ENCODE results near the gene BCHE. TPM values are rescaled to one million over a fixed set of nuclear protein-coding genes. Genes with fewer than 3 reads are reported as not detected.
"Not testable (repeated sequence)": the region's sequence is repeated elsewhere in the genome, so short reads cannot be mapped to it uniquely, and the experiment has no call there.

BCHE gene
- total RNA-seq, 4 donors from 2014 or later = 0.15 to 1.2 (median 0.96) TPM

GRCh38 chr3:165815682-165816081 is 21.5 kb downstream of the BCHE start:
- DNase-seq (no peak), ATAC-seq (no peak)
- Histone ChIP-seq H3K4me3 (no peak overlapping the region), H3K4me1 (no peaks in the 10 kb centered on the region), H3K27ac (no peak overlapping the region), H3K9me3 (no peaks in the 10 kb centered on the region), H3K36me3 (no peaks in the 10 kb centered on the region), H3K27me3 (no peaks in the 10 kb centered on the region)
- no peak for TF ChIP-seq POLR2A (IDR thresholded peaks at IDR 0.05)
- TF ChIP-seq CTCF (IDR thresholded peaks at IDR 0.05 in 4 of 5, conservative IDR thresholded peaks at IDR 0.05 in 1 of 5) = no peak
- in situ Hi-C loops (cut with MboI; ENCODE audit: low sequenced_read_pairs in 4 of 4) (no loop called here), intact Hi-C loops (cut with DNase I; ENCODE audit: low total_unique reads) (no loop called here)

- no peaks in the 10 kb centered on the region for H3K4me1 ChIP-seq
Measured at GRCh38 chr3:165814380-165814779, 22.8 kb downstream of the BCHE start.

DNA sequence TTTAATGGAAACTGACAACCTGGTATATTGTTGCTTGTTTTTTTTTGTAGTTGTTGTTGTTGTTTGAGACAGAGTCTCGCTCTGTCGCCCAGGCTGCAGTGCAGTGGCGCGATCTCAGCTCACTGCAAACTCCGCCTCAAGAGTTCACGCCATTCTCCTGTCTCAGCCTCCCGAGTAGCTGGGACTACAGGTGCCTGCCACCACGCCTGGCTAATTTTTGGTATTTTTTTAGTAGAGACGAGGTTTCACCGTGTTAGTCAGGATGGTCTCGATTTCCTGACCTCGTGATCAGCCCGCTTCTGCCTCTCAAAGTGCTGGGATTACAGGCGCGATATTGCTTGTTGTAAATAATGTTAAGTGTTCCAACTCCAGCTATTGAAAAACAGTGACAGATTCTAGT is 29.3 kb downstream of the BCHE start:
- H3K4me1 ChIP-seq; H3K36me3 ChIP-seq; in situ Hi-C loops (cut with MboI; ENCODE audit: low sequenced_read_pairs in 4 of 4); H3K9me3 ChIP-seq; DNase-seq; H3K27me3 ChIP-seq; H3K4me3 ChIP-seq; ATAC-seq; H3K27ac ChIP-seq; intact Hi-C loops (cut with DNase I; ENCODE audit: low total_unique reads): not testable (repeated sequence)

More at GRCh38 chr3:165814380-165814779, 22.8 kb downstream of the BCHE start:
- in situ Hi-C loops (cut with MboI; ENCODE audit: low sequenced_read_pairs in 4 of 4) = no loop called here
- H3K4me3 ChIP-seq = no peak overlapping the region
- H3K27me3 ChIP-seq = no peaks in the 10 kb centered on the region
- intact Hi-C loops (cut with DNase I; ENCODE audit: low total_unique reads) = no loop called here
- no peak for TF ChIP-seq CTCF (IDR thresholded peaks at IDR 0.05 in 4 of 5, conservative IDR thresholded peaks at IDR 0.05 in 1 of 5)
- DNase-seq (no peak), ATAC-seq (no peak)
- H3K27ac ChIP-seq = no peak overlapping the region
- H3K9me3 ChIP-seq = no peaks in the 10 kb centered on the region
- H3K36me3 ChIP-seq = no peaks in the 10 kb centered on the region

GRCh38 chr3:165805946-165806561 is 31.2 kb downstream of the BCHE start:
- DNase-seq (no peak), ATAC-seq (no peak)
- Histone ChIP-seq H3K27ac (no peak overlapping the region), H3K4me1 (no peaks in the 10 kb centered on the region), H3K4me3 (peak overlapping the region in 1 of 4 donors; percentile 2), H3K36me3 (no peaks in the 10 kb centered on the region), H3K27me3 (no peaks in the 10 kb centered on the region), H3K9me3 (no peaks in the 10 kb centered on the region)
- no peak for TF ChIP-seq CTCF (IDR thresholded peaks at IDR 0.05 in 4 of 5, conservative IDR thresholded peaks at IDR 0.05 in 1 of 5)
- TF ChIP-seq POLR2A (IDR thresholded peaks at IDR 0.05) = no peak
- in situ Hi-C loops (cut with MboI; ENCODE audit: low sequenced_read_pairs in 4 of 4) (no loop called here), intact Hi-C loops (cut with DNase I; ENCODE audit: low total_unique reads) (no loop called here)

GRCh38 chr3:165803471-165803870 is 33.8 kb downstream of the BCHE start:
- ATAC-seq (no peak), DNase-seq (no peak)
- intact Hi-C loops (cut with DNase I; ENCODE audit: low total_unique reads) = no loop called here
- Histone ChIP-seq H3K27me3 (no peaks in the 10 kb centered on the region), H3K27ac (no peak overlapping the region), H3K4me1 (no peaks in the 10 kb centered on the region), H3K9me3 (no peaks in the 10 kb centered on the region), H3K4me3 (no peak overlapping the region), H3K36me3 (no peaks in the 10 kb centered on the region)
- in situ Hi-C loops (cut with MboI; ENCODE audit: low sequenced_read_pairs in 4 of 4) = no loop called here
- no peak for TF ChIP-seq CTCF (IDR thresholded peaks at IDR 0.05 in 4 of 5, conservative IDR thresholded peaks at IDR 0.05 in 1 of 5)
- TF ChIP-seq POLR2A (IDR thresholded peaks at IDR 0.05) = no peak
